Urothelium cell line (cell line): ENCODE measurements around the gene CCS.
A peak's percentile ranks its signal among the peaks of the same experiment; 100 is the strongest.
"Not testable (repeated sequence)": the region's sequence is repeated elsewhere in the genome, so short reads cannot be mapped to it uniquely, and the experiment has no call there.

Source experiments
- DNase-seq: peaks from one replicate; pipeline ENCODE4 v3.0.0; 2011; ENCODE audit warnings: low spot score, mixed read lengths
- FAIRE-seq: peaks from 2 replicates; lab custom pipeline; 2011; peaks lifted over from hg19 to GRCh38; lab: Jason Lieb, UNC

The CCS gene

DNA sequence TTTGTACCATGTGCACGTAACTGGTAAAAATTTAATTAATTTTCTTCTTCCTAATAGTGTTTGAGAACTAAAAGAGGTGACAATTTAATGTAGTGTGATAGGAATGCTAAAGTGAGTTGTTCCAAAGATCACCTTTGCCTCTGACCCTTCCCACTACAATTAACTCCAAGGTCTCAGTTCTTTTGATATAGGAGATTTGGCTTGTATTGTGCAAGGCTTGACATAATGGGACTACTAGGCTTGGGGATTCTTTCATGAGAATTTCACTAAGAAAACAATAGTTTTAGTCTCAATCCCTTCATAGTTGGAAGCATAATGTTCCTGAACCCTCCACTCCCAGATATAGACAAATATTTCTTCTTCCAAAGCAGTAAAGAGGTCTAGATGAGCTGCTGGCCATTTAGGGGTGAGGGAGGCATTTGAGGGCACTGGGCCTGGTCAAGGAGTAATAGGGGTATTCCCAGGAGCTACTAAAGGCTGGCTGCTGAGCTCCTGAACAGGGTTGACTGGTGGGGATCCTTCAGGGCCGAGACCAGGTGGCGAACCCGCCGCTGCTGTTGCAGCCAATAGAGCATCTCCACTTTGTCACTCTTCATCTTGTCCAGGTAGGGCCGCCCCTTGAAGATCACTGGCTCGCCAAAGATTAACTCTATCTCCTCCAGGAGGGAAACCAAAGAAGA lies 2.8 kb upstream of the CCS start:
- FAIRE-seq: no peak

DNA sequence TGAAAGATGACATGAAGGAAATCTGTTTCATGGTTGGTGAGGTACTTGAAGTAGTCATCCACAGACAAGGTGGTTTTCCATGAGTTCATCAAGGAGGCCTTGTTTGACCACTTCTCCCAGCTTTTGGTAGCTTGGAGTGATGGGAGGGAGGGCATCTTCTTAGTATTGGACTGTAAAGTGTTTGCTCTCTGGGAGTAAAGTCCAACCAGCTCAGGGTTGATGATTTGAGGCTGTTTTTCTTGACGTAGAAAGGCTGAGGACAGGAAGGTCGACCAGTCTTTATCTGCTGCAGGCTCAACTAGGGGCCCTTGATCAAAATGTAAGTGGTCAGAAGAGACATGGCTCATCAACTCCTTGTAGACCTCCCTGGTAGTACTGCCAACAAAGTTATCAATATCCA lies 1.8 kb upstream of the CCS start:
- FAIRE-seq (no peak), DNase-seq (no peak)

More for the DNA sequence above, 2.8 kb upstream of the CCS start:
- DNase-seq: no peak

DNA sequence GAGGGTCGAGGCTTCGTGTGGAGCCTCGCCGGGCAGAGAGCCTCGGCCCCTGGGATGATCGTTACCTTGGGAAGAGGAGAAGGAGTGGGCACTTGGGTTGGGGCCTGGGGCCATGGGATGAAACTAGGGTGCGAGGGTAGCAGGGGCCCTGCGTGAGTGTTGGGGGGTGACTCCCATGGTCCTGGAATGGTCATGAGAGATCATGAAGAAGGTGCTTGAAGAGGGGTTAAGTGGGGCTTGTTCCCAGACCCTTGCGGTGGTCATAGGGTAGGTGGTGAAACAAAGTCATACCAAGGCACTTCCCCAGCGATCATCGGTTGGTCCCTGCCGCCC lies 284 bp downstream of the CCS start:
- DNase-seq: no peak
- no peak for FAIRE-seq

DNA sequence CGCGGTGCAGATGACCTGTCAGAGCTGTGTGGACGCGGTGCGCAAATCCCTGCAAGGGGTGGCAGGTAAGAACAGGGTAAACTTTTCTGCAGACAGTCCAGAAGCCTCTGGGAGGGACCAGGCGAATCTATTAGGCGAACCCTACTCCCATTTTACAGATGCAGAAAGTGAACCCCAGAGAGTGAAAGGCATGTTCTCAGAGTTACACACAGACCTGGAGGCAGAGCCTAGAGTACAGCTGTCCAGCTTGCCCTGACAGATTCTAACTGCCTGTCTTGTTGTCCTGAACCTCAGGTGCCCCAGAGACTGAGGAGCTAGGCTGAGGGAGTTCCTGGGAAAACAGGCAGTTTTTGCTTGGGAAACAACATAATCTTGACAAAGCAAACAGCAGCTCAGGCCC lies 665 bp downstream of the CCS start:
- no peak for DNase-seq
- FAIRE-seq: no peak

DNA sequence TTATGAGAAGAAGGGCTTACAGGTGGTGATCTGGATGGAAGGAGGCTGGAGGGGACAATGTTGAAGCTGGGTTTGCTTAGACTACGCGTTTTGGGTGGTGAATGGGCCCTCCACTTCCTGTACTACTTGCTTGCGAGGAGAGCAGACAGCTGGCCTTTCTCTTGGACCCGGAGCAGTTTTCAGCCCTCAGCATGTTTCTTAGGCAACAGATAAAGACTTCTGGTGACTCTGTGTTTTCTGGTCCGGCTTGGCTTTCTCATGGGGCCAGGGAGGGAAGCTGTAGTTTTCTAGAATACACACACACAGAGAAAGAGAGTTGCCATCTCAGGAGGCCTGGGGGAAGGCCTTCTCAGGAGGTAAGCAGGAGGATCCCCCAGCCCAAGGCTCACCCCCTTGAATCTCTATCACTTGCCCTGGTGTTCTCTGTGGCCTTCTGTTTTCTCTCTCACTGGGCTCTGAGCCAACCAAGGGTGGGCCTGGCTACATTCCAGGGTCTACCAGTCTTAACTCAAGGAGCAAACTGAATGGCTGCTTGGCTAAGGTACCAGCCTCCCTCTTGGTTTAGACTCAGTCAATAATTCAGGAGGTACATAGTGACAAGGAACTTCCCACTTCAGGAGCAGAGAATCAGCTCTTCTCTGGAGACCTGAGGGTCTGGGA lies 2.4 kb downstream of the CCS start:
- DNase-seq: no peak
- FAIRE-seq: no peak

DNA sequence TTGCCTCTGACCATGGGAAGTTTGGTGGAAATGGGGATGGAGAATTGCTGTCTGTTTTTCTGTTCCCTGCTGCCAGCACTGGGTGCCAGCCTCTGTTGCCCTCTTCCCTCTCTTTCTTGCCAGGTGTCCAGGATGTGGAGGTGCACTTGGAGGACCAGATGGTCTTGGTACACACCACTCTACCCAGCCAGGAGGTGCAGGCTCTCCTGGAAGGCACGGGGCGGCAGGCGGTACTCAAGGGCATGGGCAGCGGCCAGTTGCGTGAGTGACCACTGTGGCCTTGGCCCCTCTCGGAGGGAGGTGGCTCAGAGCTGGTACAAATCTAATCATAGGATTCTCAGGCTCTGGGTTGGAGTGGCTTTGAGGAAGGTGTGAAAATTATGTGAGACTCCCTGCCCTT lies 6.0 kb downstream of the CCS start:
- FAIRE-seq (no peak), DNase-seq (no peak)

DNA sequence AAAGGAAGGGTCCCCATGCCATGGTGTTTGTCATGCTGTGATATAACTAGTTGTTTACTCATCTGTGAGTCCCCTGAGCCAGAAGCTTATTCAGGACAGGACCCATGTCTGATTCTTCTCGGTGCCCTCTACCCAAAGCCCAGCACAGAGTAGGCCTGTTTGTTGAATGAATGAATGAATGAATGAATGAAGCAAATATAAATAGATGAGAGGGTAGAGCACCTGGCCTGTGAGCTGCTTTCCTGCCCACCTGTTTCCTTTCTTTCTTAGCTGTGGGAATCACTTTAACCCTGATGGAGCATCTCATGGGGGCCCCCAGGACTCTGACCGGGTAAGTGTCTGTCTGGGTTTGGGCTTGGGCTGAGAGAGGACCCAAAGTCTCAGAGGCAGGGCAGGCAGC lies 7.2 kb downstream of the CCS start:
- no peak for FAIRE-seq
- DNase-seq: no peak

DNA sequence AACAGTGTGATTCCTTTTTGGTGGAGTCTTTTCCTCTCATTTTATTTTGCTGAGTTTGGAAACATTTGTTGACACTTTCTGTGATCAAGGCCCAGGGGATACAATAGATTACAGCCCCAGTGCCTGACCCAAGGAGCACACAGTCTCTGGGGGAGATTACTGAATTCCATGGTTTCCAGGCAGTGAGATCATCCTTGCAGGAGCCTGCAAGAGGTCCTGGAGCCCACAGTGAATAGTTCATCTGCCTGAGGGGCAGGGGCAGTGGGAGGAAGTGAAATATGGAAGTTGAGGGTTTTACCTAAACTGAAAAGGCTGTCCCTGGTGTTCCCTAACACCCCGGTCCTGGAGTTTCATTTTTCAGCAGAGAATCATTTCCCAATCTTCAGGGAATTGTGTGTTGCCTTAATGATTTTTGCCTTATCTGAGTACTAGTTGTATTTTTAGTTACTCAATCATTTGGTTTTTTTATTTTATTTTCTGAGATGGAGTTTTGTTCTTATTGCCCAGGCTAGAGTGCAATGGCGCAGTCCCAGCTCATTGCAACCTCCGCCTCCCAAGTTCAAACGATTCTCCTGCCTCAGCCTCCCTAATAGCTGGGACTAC lies 7.7 kb downstream of the CCS start:
- DNase-seq (no peak), FAIRE-seq (no peak)

DNA sequence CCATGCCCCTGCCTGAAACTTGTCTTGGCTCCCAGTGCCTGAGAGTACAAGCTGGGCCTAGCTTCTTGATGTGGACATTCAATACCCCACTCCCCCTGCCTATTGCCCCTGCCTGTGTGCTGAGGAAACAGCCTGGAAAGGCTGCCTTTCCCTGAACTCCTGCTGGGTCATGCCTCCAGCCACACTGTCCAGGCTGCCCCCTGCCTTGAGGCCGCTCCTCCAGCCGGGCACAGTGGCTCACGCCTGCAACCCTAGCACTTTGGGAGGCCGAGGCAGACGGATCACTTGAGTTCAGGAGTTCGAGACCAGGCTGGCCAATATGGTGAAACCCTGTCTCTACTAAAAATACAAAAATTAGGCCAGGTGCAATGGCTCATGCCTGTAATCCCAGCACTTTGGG lies 10.1 kb downstream of the CCS start:
- no peak for FAIRE-seq
- no peak for DNase-seq

DNA sequence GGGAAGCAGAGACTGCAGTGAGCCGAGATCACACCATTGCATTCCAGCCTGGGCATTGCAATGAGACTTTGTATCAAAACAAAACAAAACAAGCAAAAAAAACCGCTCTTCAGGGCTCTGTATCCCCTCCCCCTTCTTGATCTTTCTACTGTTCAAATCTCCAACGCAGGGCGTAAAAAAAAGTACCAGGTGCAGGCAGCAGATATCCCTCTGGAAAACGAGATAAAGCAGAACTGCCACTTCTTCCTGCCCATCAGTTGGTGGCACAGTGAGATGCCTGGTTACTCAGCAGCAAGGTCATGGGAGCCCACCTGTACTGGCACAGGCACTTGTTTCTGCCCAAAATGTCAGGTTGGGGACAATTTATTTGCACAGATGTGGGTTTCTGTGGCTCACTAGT lies 11.2 kb downstream of the CCS start:
- no peak for DNase-seq
- no peak for FAIRE-seq

DNA sequence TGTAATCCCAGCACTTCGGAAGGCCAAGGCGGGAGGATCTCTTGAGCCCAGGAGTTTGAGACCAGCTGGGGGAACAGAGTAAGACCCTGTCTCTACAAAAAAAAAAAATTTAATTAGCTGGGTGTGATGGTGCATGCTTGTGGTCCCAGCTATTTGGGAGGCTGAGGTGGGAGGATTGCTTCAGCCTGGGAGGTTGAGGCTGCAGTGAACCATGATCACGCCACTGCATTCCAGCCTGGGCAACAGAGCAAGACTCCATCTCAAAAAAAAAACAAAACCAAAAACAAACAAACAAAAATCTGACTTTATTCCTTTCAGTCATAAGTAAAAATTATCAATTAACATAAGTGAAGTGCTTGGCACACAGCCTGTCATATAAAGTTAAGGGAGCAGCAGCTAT lies 13.6 kb downstream of the CCS start:
- FAIRE-seq, DNase-seq: not testable (repeated sequence)

DNA sequence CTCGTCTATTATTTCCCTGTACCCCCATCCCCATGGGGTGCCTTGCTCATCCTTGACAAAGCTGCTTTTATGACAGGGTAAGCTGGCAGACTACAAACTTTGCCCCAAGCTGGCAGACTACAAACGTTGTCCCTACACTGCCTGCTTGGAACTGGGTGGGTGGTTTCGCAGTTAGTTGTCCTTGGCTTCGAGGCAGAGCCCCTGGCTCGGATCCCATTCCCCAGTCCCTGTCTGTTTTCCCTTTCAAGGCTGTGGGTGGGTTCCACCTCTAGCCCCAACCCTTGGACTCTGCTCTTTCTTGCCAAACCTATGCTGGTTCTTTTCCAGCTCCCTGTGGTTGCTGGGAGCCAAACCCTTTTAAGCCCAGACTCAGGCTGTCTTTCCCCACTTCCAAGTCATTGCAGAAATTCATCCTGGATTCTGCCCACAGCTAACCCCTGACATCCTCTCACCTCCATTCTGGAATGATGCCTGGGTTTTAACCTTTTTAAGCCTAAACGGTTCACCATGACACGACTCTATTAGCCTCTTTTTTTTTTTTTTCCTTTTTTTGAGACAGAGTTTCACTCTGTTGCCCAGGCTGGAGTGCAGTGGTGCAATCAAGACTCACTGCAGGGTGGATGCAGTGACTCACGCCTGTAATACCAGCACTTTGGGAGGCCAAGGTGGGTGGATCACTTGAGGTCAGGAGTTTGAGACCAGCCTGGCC lies 14.3 kb downstream of the CCS start:
- no peak for DNase-seq

DNA sequence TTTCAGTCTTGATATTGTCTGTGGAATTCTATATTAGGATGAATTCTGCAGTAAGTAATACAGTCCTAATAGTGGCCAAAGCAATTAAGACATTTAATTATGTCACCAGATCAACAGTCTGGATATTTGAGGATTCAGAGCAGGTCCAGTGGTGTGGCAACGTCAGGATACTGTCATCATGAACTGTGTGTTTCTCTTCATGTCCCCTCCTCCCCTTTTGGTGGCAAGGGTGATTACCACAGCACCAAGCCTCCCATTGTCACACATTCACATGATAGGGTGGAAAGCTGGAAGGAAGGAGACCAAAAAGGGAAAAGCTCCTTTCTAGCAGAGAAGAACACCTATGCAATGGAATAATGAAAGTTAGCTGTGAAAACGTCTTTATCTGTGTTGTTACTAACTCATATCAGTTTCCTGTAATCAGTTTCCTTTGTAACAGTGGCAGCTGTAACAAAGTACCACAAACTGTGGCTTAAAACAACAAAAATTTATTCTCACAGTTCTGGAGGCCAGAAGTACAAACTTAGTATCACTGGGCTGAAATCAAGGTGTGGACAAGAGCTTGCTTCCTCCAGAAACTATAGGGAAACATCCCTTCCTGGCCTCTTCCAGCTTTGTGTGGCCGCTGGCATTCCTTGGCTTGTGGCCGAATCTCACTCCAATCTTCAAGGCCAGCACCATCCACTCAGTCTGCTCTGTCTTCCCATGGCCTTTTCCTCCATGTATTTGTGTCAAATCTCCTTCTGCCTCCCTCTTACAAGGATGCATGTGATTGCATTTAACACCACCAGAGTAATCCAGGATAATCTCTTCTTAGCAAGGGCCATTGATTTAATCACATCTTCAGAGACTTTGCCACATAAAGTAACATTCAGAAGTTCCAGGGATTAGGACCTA lies 17.0 kb downstream of the CCS start:
- DNase-seq (no peak), FAIRE-seq (no peak)

More for the DNA sequence above, 14.3 kb downstream of the CCS start:
- no peak for FAIRE-seq

DNA sequence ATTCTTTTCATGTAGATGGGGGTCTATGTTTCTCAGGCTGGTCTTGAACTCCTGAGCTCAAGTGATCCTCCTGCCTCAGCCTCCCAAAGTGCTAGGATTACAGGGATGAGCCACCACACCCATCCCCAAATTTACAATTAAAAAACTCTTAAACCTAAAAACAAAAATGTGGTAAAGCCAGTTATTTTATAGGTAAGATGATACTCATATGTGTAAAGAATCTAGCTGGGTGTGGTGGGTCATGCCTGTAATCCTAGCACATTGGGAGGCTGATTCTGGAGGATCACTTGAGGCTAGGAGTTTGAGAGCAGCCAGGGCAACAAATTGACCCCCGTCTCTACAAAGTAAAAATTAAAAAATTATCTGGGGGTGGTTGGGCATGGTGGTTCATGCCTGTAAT lies 19.5 kb downstream of the CCS start:
- no peak for FAIRE-seq

DNA sequence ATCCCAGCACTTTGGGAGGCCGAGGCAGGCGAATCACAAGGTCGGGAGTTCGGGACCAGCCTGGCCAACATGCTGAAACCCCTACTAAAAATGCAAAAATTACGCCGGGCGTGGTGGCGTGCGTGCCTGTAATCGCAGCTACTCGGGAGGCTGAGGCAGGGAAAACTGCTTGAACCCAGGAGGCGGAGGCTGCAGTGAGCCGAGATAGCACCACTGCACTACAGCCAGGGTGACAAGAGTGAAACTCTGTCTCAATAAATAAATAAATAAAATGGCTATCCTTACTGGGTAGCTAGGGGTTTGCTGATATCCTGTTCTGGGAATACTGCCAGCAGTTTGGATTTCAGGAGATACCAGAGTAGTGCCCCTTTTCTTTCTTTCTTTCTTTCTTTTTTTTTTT lies 21.1 kb downstream of the CCS start:
- DNase-seq (no peak), FAIRE-seq (no peak)

More for the DNA sequence above, 19.5 kb downstream of the CCS start:
- no peak for DNase-seq

DNA sequence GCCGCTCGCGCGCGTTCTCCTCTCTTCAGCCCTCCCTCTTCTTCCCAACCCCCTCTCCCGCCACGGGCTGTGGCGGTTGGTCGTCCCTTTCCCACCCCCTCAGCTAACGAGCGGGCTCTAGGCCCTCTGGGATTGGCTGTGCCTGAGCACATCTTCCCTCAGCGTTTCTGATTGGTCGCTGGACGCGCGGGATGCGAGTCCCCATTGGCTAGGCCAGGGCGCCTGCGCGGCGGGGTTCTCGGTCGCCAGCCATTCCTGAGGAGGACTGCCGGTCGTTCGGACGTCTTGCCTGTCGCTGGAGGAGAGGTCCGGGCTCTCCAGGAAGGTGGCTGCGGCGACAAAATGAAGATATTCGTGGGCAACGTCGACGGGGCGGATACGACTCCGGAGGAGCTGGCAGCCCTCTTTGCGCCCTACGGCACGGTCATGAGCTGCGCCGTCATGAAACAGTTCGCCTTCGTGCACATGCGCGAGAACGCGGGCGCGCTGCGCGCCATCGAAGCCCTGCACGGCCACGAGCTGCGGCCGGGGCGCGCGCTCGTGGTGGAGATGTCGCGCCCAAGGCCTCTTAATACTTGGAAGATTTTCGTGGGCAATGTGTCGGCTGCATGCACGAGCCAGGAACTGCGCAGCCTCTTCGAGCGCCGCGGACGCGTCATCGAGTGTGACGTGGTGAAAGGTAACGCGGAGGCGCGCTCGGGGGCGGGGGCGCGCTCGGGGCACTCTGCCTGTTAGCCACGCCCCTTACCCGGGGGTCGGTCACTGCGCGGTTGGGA lies 23.6 kb downstream of the CCS start, which contains the start of gene RBM14:
Gene RBM14, plus strand, starts transcription at position 252 of the 776 bp plus-strand sequence. Its CDS starts 91 bp downstream, at position 343.
- FAIRE-seq: peak; percentile 72
- DNase-seq: peak; percentile 100

DNA sequence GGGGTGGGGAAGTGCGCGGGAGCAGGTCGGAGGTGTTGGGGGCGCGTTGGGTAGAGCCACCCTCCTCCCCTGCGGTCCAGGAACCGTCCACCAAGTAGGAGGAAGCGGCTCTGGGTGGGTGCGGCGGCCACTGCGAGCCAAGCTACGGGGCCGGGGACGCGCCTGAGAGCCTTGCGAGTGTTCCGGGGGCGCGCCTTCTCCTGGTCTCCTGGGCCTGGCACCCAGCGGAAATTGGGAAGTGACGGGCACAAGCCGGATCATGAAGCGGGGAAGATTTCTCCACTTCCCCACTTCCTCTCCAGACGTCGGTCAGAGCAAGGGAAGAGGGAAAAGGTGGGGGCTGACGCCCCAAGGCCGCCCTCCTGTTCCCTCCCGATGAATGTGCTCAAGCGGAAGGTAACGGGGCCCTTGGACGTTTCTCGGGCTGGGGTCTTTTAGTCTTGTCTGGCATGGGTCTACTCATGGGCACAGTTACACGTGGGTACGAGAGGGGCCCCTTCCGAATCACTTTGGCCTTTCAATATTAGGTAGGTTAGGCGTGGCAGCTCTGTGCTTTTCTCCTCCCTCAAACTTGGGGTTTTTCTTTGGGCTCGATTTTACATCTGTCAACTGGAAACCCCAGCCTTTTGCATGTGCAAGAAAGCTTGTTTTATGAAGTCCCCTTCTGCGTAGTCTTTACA lies 24.3 kb downstream of the CCS start:
- DNase-seq: no peak
- no peak for FAIRE-seq

DNA sequence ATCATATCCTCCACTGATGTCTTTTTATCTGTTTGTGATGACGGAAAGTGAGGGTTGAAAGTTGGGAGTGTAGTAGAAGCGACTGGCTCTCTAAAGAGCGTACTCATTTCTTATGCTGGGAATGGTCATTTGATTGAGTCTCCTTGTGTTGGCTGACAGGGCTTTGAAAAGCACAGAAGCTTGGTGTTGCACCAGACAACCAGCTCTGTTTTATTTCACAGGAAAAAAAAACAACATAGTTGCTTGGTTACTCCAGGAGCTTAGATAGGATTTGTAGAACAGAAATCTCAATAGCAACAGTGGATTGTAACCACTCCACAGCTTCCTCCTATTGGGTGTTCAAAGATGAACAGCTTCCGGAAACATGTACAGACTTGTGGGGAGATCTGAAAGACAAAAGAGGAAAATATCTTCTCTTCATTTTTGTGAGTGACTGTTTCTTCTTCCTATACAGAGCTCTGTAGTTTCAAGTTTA lies 26.1 kb downstream of the CCS start:
- FAIRE-seq: no peak
- DNase-seq: no peak

DNA sequence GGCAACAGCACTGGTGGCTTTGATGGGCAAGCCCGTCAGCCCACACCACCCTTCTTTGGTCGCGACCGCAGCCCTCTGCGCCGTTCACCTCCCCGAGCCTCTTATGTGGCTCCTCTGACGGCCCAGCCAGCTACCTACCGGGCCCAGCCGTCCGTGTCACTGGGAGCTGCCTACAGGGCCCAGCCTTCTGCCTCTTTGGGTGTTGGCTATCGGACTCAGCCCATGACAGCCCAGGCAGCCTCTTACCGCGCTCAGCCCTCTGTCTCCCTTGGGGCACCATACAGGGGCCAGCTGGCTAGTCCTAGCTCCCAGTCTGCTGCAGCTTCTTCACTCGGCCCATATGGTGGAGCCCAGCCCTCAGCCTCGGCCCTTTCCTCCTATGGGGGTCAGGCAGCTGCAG lies 31.5 kb downstream of the CCS start:
- DNase-seq: no peak
- FAIRE-seq: no peak
